Activated T-cell treated with anti-CD3 and anti-CD28 coated beads for 1 hour (primary cell): Measurements from ENCODE around the gene SMNDC1.
"Not testable (repeated sequence)": the region's sequence is repeated elsewhere in the genome, so short reads cannot be mapped to it uniquely, and the experiment has no call there.

Source experiments
- DNase-seq: peaks from one replicate; pipeline ENCODE4 v3.0.0-alpha.2; 2020; ENCODE audit warnings: low read depth

SMNDC1 gene

DNA sequence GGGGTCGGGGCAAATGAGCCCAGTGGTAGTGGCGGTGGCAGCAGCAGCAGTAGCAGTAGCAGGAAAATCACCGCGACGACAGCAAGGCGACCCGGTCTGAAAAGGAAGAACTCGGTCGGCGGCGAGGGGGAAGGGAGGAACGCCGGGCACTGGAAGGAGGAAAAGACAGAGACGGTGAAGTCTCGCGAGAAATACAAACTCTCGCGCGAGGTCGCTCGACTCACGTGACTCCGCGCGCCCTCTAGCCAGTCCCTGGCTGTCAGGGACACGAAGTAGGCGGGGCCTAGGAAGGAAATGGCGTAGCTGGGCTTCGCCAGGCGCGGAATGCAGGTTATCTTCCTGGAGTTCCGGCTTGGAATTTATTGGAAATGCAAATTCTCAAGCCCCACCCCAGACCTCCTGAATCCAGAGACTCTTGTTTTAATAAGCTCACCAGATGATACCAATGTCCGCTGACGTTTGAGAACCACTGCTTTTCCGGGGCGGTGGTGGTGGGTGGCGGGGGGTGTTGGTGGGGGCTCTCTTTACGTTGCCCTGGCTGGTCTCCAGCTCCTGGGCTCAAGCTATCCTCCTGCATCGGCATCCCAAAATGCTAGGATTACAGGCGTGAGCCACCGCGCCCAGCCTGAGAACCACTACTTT lies at the start of gene SMNDC1:
Gene SMNDC1, minus strand, starts transcription at position 141 of the 642 bp plus-strand sequence. CDS start 1,333 bp downstream, outside the sequence.
- peak; percentile 96 for DNase-seq

DNA sequence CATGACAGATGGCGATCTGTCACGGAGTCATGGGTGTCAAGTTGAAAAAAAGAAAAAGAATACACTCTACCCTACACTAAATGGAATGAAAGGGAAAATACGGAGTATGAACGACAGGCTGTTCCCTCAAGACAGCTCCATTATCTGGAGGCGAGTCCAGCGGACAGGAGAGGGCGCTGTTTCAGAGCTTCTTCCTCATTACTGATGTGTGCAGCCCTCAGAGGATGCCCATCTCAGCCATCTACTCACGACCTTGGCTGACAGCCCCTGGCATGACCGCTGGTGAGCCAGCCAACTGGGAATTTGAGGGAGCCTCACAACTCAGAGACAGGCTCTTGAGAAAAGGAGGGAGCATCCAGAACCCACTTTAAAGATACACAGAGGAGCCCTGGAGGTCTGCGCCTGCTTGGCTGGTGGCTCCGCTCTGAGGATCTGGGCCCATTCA lies 49.6 kb upstream of the SMNDC1 start:
- peak; percentile 70 for DNase-seq

DNA sequence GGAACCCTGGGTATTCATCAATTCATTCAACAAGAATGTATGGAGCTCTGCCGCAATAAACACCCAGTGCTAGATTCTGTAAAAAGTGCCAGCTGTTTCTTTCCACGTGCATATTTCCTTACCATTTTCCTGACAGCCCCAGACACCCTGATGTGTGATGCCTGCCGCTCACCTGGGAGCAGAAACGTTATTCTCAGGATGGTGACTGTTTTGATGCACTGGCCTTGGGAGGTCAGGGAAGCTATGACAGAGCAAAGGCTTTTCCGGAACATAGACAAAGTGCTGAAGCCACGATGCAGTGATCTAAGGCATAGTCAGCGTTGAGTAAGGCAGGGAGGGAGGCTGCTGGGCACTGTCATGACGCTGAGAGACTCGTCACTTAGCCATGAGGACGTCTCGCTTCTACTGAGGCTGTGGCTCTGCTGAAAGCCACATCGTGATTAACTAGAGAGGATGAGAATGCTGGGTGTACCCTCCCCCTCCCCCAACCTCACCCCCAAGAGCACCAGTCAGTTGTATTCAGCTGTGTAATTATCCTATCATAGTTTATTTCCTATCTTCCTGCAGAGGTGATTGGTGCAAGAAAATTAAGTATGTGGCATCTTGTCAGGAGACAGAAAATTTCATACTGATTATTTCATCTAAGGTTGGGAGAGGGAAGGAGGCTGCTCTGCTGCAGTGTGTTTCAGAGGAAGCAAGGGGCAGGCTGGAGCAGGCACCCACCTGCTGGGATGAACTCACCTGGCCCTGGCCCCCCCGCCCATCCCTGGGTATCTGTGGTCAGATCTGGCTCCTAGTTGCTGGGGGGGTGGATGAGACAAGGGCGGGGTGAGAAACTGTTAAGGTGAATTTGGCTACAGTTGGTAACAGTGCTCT lies 48.8 kb upstream of the SMNDC1 start:
- DNase-seq, result no peak

DNA sequence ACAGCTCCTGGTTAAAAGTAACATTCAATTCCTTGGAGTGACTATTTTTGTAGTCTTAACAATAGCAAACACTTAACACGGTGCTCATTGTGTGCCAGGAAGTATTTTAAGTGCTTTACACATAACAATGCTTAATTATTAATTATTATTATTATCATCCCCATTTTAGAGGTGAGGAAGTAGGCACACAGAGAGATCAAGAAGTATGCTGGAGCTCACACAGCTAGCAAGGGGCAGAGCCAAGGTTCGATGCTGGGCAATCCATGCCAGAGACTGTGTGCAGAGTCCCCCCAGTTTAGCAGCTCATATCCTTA lies 48.2 kb upstream of the SMNDC1 start:
- DNase-seq, result no peak

DNA sequence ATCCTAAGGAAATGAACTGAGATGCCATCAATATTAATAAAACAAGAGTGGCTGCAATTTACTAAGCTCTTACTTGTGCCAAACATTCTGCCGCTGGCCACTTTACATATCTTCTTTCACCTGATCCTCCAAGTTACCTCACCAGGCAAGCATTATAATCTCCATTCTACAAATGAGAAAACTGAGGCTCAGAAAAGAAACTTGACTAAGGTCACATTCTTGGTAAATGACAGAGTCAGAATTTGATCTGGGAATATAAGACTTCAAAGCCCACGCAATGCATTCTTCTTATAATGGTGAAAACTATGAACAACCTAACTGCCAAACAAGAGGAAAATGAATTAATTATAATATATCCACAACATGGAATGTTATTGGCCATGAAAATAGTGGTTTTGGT lies 46.1 kb upstream of the SMNDC1 start:
- DNase-seq, result no peak

DNA sequence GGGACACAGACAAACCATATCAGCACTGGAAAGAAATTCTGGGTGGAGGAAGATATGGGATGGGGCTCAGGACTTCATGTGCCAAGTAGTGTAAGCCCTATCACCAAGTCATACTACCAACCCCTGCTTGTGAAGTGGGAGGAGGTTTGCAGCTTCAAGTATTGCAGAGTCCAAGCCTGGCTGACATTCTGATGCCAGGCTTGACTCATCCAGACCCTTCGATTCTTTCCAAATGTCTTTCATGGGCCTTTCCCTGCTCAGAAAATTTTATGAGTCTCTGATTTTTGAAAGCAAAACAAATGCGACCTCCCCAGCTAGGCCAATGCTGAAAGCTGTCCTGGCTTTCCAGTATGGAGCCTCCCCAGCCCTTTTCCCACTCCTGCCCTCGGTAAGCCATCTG lies 45.1 kb upstream of the SMNDC1 start:
- no peak for DNase-seq

DNA sequence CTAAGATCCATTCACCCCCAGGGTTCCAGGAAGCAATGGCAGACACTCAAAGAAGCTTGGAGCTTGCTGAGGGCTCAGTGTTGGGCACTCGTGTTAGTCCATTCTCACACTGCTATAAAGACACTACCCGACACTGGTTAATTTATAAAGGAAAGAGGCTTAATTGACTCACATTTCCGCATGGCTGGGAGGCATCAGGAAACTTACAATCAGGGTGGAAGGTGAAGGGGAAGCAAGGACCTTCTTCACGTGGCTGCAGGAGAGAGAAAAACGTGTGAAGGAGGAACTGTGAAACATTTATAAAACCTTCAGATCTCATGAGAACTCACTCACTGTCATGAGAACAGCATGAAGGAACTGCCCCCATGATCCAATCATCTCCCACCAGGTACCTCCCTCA lies 44.7 kb upstream of the SMNDC1 start:
- no peak for DNase-seq

DNA sequence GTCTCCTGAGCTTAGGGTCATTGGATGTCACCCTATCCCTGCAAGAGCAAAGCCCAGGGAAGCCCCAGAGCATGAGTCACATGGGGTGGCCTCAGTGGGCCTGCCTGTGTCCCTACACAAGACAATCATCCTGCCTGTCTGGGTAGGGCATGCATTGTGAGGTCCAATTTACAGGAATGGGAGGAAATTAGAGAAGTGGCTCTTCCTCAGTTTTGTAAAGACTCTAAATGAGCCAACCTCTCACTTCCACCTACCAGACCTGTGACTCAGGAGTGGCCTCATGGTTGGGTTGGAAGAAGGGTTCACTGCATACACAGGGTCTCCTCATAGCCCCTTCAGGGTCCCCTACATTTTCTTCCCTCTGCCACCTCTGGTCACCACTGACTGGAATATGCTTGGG lies 43.6 kb upstream of the SMNDC1 start:
- no peak for DNase-seq

DNA sequence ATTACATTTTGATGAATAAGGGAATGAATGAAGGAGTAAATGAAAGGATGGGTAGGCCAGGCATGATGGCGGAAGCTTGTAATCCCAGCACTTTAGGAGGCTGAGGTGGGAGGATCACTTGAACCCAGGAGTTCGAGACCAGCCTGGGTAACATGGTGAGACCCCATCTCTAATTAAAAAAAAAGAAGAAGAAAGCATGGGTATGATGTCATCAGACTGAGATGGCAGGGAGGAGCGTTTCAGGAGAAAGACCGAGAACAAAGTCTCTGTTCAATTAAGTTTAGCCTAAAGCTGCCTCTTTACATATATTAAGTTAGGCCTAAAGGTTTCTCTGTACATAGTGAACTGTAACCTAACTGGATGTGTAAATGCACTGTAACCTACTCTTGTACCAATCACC lies 42.2 kb upstream of the SMNDC1 start:
- no peak for DNase-seq

DNA sequence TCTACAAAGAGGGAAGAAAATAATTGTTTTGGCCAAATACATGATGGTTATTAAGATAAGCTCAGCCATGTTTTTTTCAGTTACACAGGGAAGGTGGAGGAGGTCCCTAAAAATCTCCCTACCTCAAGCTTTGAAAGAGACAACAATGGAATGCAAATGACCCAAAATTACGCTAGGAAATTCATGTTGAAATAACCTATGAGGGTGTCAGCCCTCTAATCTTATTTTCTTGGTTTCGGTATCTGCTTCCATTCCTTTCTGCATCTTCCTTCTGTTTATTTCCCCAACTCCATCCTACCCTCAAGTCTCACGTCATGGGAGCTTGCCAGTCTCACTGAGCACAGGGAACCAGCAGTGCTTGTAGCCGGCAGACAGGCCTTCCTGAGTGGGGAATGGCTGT lies 40.6 kb upstream of the SMNDC1 start:
- no peak for DNase-seq

DNA sequence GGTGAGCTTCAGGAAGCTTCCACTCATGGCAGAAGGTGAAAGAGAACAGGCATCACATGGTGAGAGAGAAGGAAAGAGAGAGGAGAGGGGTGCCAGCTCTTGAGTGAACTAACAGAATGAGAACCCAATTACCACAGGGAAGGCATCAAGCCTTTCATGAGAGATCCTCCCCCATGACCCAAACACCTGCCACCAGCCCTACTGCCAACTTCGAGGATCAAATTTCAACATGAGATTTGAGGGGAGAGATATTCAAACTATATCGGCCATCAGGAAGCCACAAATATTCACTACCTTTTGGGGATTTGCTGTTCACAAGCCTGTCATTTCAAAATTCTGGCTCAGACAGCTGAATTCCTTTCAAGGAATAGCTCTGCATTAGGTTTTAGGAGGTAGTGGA lies 39.9 kb upstream of the SMNDC1 start:
- DNase-seq, result no peak

DNA sequence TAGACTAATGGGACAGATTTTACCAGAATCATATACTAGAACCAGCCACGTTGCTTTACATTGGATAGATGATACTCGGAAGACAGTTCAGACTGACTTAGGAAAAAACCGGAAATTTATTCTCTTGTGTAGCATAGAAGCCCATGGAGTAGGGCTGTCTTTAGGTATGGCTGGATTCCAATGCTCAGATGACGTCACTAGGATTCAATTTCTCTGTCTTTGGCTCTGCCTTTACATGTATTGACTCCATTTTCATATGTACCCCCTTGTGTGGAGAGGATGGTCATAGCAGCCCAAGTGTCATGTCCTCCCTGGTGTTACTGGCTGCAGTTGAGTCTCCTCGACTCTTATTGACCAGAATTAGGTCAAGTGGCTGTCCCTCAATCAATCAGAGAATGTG lies 39.2 kb upstream of the SMNDC1 start:
- no peak for DNase-seq

DNA sequence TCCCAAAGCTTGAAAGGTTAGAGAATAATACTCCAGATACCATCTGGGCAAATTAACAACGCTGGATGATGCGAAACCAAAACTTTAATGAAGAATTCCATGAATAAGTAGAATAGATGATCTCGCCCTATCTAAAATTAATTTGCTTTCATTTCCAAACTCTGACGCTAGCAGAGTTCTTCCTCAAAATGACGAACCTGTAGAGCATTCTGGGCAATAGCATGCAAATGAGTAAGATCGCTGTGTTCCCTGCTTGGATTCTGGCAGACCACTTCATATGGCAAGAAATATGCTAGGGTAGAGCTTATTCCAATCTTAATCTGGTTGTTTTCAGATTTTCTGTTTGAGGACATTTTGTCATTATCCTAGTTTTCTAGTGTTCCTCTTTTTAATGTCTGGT lies 36.1 kb upstream of the SMNDC1 start:
- DNase-seq, result no peak

DNA sequence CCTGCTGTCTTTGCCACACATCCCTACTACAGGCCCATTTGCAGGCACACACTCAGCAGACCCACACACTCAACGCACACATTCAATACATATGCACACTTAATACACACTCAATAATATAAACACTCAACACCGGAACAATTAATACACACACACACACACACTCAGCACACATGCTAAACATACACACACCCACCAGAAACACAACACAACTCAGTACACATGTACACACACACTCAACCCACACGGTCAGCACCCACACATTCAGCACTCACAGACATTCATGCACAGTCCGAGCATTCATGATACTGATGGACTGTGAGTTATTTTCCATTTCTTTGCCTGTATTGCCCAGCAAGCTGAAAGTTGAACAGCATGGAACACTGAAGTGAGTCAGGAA lies 35.4 kb upstream of the SMNDC1 start:
- DNase-seq, result no peak

DNA sequence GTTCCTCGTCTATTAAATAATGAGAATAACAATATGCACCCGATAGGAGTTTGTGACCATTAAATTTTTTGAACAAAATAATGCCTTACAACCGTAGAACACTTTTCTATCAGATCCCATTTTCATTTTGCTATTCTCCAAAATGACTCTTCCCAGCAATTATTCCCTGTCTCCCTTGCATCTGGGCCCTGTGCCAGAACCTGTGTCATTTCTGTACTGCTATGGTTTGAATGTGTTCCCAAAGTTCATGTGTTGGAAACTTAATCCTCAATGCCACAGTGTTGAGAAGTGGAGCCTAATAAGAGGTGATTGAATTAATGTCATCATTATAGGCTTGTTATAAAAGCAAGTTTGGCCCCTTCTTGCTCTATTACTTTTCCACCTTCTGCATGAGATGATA lies 33.2 kb upstream of the SMNDC1 start:
- DNase-seq, result no peak

DNA sequence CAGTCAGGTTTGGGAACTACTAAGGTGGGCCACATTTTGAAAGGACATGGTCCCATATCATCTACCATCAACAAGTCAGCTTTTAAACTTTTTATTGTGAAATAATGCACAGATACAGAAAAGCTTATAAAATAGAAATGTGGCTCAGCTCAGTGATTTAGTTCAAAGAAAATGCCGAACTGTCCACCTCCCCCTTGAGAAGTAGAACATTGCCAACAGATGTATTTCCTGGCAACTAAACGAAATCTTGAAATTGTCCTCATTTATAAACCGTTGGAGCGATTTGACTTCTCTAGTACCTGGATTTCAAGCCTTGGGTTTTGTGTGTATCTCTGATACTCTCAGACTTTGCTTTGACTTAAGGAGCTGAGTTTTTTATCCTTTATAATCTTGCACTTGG lies 32.7 kb upstream of the SMNDC1 start:
- no peak for DNase-seq

DNA sequence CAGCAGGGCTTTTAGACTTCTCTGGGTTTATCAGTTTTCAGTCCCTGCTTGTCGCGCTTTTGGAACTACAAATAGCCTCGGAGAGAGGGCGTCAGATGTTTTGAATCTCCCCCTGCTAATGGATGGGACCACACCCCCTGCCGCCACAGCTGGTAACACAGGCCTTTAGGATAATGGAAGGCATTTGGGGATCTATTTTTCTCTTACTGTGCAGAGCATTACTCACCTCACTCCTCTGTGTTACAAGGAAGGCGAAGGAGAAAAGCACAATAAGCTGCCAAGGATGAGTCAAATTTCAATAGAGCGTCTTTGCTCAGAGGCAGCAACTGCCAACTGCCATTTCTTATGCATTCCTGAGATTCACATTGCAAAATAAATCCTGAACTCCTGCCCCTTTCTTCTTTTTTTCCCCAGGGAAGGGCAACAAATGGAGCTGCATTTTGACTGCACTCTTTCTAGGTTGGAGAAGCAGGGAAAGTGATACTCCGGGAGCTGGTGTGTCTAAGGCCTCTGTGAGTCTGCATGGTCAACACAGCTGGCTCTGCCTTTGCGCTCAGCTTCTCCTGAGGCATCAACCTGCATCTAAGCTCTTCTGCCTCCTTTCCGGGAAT lies 31.5 kb upstream of the SMNDC1 start:
- DNase-seq, result no peak

DNA sequence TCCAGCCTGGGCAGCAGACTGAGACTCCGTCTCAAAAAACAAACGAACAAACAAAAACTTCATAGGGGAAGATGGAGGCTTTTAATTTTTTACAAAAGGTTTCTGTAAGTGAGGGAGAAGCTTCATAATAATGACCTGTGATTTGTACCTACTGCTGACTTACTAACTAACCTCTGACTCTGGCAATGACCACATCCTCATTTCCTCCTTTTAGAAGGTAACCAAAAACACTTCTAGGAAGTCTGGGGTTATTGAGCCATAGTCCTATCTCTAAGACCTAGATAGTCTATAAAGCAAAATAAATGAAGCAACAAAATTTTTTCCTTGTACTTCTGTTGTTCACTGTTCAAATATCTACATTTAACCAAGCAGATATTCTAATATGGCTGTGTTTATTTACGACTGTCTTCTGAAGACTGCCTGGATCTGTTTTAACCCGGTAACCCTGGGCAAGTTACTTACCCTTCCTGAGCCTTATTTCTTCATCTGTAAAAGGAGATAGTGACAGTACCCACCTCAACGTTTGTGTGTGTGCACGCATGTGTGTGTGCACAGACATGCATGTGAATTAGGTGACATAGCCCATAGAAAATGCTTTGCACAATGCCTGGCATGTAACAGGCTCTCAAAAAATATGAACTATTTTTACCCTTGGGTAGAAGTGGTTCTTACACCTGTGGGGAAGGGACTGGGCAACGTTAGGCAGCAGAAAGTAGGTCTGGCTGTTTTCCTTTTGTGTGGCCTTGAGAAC lies 30.8 kb upstream of the SMNDC1 start:
- no peak for DNase-seq

DNA sequence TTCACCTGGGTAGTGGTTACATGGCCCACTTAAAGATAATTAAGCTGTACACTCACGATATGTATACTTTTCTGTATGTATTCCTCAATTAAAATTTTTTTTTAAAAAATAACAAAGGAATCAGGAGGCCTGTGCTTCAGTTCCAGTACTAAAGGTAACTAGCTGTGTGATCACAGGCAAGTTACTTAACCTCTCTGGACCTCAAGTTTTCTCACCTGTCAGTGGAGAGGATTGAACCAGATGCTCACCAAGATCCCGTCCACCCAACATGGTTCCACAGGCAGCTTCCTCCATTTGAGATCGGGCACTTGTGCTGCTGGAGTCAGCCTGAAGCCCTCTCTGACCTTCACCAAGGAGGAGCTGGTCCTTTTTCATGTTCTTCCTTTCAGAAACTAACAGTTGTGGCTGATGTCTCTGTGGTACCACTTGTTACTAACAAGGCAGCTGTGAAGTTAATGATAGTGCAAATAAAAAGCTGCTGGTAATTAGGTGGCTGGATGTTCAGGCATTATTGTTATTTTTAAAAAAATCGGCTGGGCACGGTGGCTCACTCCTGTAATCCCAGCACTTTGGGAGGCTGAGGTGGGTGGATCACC lies 29.4 kb upstream of the SMNDC1 start:
- no peak for DNase-seq

DNA sequence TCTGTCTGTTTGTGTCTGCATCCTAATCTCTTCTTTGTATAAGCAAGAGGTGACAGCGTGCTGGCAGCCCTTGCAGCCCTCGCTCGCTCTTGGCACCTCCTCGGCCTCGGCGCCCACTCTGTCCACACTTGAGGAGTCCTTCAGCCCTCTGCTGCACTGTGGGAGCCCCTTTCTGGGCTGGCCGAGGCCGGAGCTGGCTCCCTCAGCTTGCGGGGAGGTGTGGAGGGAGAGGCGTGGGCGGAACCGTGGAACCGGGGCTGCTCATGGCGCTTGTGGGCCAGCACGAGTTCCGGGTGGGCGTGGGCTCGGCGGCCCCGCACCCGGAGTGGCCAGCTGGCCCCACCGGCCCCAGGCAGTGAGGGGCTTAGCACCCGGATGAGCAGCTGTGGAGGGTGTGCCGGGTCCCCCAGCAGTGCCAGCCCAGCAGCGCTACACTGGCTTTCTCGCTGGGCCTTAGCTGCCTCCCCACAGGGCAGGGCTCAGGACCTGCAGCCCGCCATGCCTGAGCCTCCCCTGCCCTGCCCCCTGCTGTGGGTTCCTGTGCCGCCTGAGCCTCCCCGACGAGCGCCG lies 26.6 kb upstream of the SMNDC1 start:
- not testable (repeated sequence) for DNase-seq

DNA sequence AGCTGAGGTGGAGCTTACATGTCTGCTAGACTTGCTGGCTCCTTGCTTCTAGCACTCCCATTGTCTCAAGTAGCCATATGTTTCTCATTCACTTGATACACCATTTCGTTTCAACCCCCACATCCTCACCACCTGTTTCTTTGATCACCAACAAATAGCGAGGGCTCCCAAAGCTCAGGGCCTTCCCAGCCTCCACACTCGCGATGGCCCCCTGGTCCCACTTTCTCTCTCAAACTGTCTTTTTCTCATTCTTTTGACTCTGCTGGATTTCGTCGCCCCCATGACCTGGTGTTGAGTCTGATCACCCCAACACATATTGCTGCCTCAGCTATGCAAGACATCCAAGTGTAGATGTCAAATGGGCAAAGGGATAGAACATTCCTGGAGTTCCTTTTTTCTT lies 26.0 kb upstream of the SMNDC1 start:
- no peak for DNase-seq
